ENCODE data around the gene HTRA2.

Gene HTRA2

GRCh38 chr2:74530239-74531187 lies 780 bp downstream of the HTRA2 start:
- no peak for TF ChIP-seq CTCF (IDR thresholded peaks at IDR 0.05; ENCODE audit: low read depth, low read length)

GRCh38 chr2:74531666-74532065 lies 1.9 kb downstream of the HTRA2 start:
- TF ChIP-seq CTCF (IDR thresholded peaks at IDR 0.05; ENCODE audit: low read depth, low read length): no peak
- H3K4me3 ChIP-seq (replicated peaks in 1 of 2; ENCODE audit: low read depth in 2 of 2, low read length in 2 of 2): no peak overlapping the region
- DNase-seq (ENCODE audit: low read depth in 2 of 2): no peak

More at GRCh38 chr2:74530239-74531187, 780 bp downstream of the HTRA2 start:
- peak overlapping the region; percentile 98 to 99 for H3K4me3 ChIP-seq (replicated peaks in 1 of 2; ENCODE audit: low read depth in 2 of 2, low read length in 2 of 2)
- DNase-seq (ENCODE audit: low read depth in 2 of 2): peak; percentile 45 to 70

- peak; percentile 66 to 71 for DNase-seq (ENCODE audit: low read depth in 2 of 2)
- H3K4me3 ChIP-seq (replicated peaks in 1 of 2; ENCODE audit: low read depth in 2 of 2, low read length in 2 of 2): no peak overlapping the region
- TF ChIP-seq CTCF (IDR thresholded peaks at IDR 0.05; ENCODE audit: low read depth, low read length): peak; percentile 12
Measured at GRCh38 chr2:74532222-74532621, 2.5 kb downstream of the HTRA2 start.

GRCh38 chr2:74533464-74533863 lies 3.7 kb downstream of the HTRA2 start:
- TF ChIP-seq CTCF (IDR thresholded peaks at IDR 0.05; ENCODE audit: low read depth, low read length): no peak
- no peak for DNase-seq (ENCODE audit: low read depth in 2 of 2)
- H3K4me3 ChIP-seq (replicated peaks in 1 of 2; ENCODE audit: low read depth in 2 of 2, low read length in 2 of 2): no peak overlapping the region

GRCh38 chr2:74534411-74534810 lies 4.7 kb downstream of the HTRA2 start:
- DNase-seq (ENCODE audit: low read depth in 2 of 2): no peak
- TF ChIP-seq CTCF (IDR thresholded peaks at IDR 0.05; ENCODE audit: low read depth, low read length): no peak

GRCh38 chr2:74535440-74535965 lies 5.8 kb downstream of the HTRA2 start:
- DNase-seq (ENCODE audit: low read depth in 2 of 2): no peak
- no peak for TF ChIP-seq CTCF (IDR thresholded peaks at IDR 0.05; ENCODE audit: low read depth, low read length)
- no peak overlapping the region for H3K4me3 ChIP-seq (replicated peaks in 1 of 2; ENCODE audit: low read depth in 2 of 2, low read length in 2 of 2)

More at GRCh38 chr2:74534411-74534810, 4.7 kb downstream of the HTRA2 start:
- no peak overlapping the region for H3K4me3 ChIP-seq (replicated peaks in 1 of 2; ENCODE audit: low read depth in 2 of 2, low read length in 2 of 2)

Measured in cardiac fibroblast (primary cell).